WTC11 (cell line): ENCODE results near the gene SLC17A5. TPM values are rescaled to one million over a fixed set of nuclear protein-coding genes. Genes with fewer than 3 reads are reported as not detected.
A peak's percentile ranks its signal among the peaks of the same experiment; 100 is the strongest.

Experiments
- ATAC-seq: fragments of 200-7000 bp; cut with Tn5 transposase; 2 replicates; pipeline ENCODE4 v1.10.0; 2021; ENCODE audit warnings: mild to moderate bottlenecking, moderate library complexity
- CTCF ChIA-PET: fragments of 300-600 bp; sonication (Branson Sonifier 250); formaldehyde crosslinking; loops from one replicate; lab custom pipeline; 2021; ENCODE audit warnings: antibody characterized with exemption; lab: Charles Lee
- POLR2A ChIA-PET: fragments of 350-600 bp; sonication (Branson Sonifier 250); formaldehyde crosslinking; loops from one replicate; lab custom pipeline; 2021; ENCODE audit warnings: antibody characterized with exemption; lab: Charles Lee
- DNase-seq: peaks from one replicate; pipeline ENCODE4 v3.0.0; 2021; ENCODE audit warnings: low spot score
- H3K27ac Mint-ChIP-seq: 2 replicates; pipeline ENCODE4 v1.8.0; 2021; ENCODE audit warnings: mixed read lengths
- H3K27me3 Mint-ChIP-seq: 2 replicates; pipeline ENCODE4 v1.8.0; 2021; ENCODE audit warnings: low read depth, mild to moderate bottlenecking, moderate library complexity, mixed read lengths
- H3K36me3 Mint-ChIP-seq: 2 replicates; pipeline ENCODE4 v1.8.0; 2021; ENCODE audit warnings: mixed read lengths
- H3K4me1 Mint-ChIP-seq: 2 replicates; pipeline ENCODE4 v1.8.0; 2022; ENCODE audit warnings: mixed read lengths
- H3K4me3 Mint-ChIP-seq: 2 replicates; pipeline ENCODE4 v1.8.0; 2021; ENCODE audit warnings: mild to moderate bottlenecking, moderate library complexity, mixed read lengths
- H3K9me3 Mint-ChIP-seq: 2 replicates; pipeline ENCODE4 v1.8.0; 2021; ENCODE audit warnings: mixed read lengths
- ATF3 ChIP-seq: sonication (generic); formaldehyde crosslinking; conservative IDR thresholded peaks from 2 replicates; pipeline ENCODE4 v1.8.1; 2022; ENCODE audit warnings: mild to moderate bottlenecking, missing genetic modification reagents
- EMX1 ChIP-seq: fragments of 250-450 bp; sonication (Bioruptor Pico); IDR thresholded peaks from 2 replicates; pipeline ENCODE4 v1.8.0; 2021; ENCODE audit warnings: mild to moderate bottlenecking
- GABPB1 ChIP-seq: sonication (generic); formaldehyde crosslinking; IDR thresholded peaks from 2 replicates; pipeline ENCODE4 v1.8.1; 2023; ENCODE audit warnings: mild to moderate bottlenecking, missing genetic modification reagents
- GTF2I ChIP-seq: fragments of 250-450 bp; sonication (Bioruptor Pico); conservative IDR thresholded peaks from 2 replicates; pipeline ENCODE4 v1.4.0; 2021; ENCODE audit warnings: mild to moderate bottlenecking
- NFE2L1 ChIP-seq: sonication (generic); formaldehyde crosslinking; IDR thresholded peaks from 2 replicates; pipeline ENCODE4 v1.8.1; 2023; ENCODE audit warnings: missing genetic modification reagents
- PRDM15 ChIP-seq: sonication (generic); formaldehyde crosslinking; IDR thresholded peaks from 2 replicates; pipeline ENCODE4 v1.8.0; 2022; ENCODE audit warnings: missing genetic modification reagents
- RORB ChIP-seq: fragments of 250-450 bp; sonication (Bioruptor Pico); IDR thresholded peaks from 2 replicates; pipeline ENCODE4 v1.9.0; 2021; ENCODE audit warnings: mild to moderate bottlenecking
- SP1 ChIP-seq: sonication (generic); formaldehyde crosslinking; conservative IDR thresholded peaks from 2 replicates; pipeline ENCODE4 v1.8.1; 2022; ENCODE audit warnings: missing genetic modification reagents
- TEAD1 ChIP-seq: sonication (generic); formaldehyde crosslinking; IDR thresholded peaks from 2 replicates; pipeline ENCODE4 v1.8.0; 2022; ENCODE audit warnings: mild to moderate bottlenecking, missing genetic modification reagents
- TEAD4 ChIP-seq: sonication (generic); formaldehyde crosslinking; IDR thresholded peaks from 2 replicates; pipeline ENCODE4 v1.8.0; 2022; ENCODE audit warnings: mild to moderate bottlenecking, missing genetic modification reagents
- ZBTB43 ChIP-seq: sonication (generic); formaldehyde crosslinking; IDR thresholded peaks from 2 replicates; pipeline ENCODE4 v1.8.1; 2023; ENCODE audit warnings: mild to moderate bottlenecking, missing genetic modification reagents
- ZNF423 ChIP-seq: fragments of 250-450 bp; sonication (Bioruptor Pico); IDR thresholded peaks from 2 replicates; pipeline ENCODE4 v2.1.2; 2022; ENCODE audit warnings: mild to moderate bottlenecking, moderate library complexity
- ZNF671 ChIP-seq: fragments of 250-450 bp; sonication (Bioruptor Pico); IDR thresholded peaks from 2 replicates; pipeline ENCODE4 v1.8.0; 2021; ENCODE audit warnings: mild to moderate bottlenecking
- ZSCAN18 ChIP-seq: fragments of 250-450 bp; sonication (Bioruptor Pico); IDR thresholded peaks from 2 replicates; pipeline ENCODE4 v2.1.2; 2022; ENCODE audit warnings: mild to moderate bottlenecking, moderate library complexity
- total RNA-seq: library from RNA; stranded (reverse); gene quantifications from 3 replicates; pipeline ENCODE4 v1.2.3, GENCODE V29; 2021

SLC17A5 gene
- total RNA-seq, 1 experiment from 2014 or later, result 9.3 TPM

- CTCF ChIA-PET, result interaction anchor here (1.0 to 1.6 kb wide), 5 partner anchors 14 to 67 kb away, joined by 3 to 5 read pairs (median 4); partner anchors contain the start of gene EEF1A1
- peaks cover 13% of the 10 kb centered on the region for H3K9me3 Mint-ChIP-seq
- H3K4me1 Mint-ChIP-seq, result peaks cover 55% of the 10 kb centered on the region
- POLR2A ChIA-PET, result interaction anchor here (0.9 to 2.6 kb wide), 5 partner anchors 21 to 67 kb away, joined by 3 to 33 read pairs (median 4); partner anchors contain the start of gene EEF1A1
- DNase-seq (peak; percentile 93), ATAC-seq (peak; percentile 86)
- H3K27me3 Mint-ChIP-seq, result 0 out of 2 replicates have a peak, but pooled peaks cover 3% of the 10 kb centered on the region
- H3K36me3 Mint-ChIP-seq, result peaks cover 15% of the 10 kb centered on the region
- peak overlapping the region; percentile 97 for H3K27ac Mint-ChIP-seq
- peak overlapping the region; percentile 57 for H3K4me3 Mint-ChIP-seq
- TF ChIP-seq TEAD4 (no peak), ATF3 (CRISPR knock-in tag) (0 out of 2 replicates have a peak, but pooled peaks have one; percentile 65), GABPB1 (CRISPR knock-in tag) (peak; percentile 35; the same call in 1 of the 2 replicates), RORB (CRISPR knock-in tag) (no peak), ZBTB43 (CRISPR knock-in tag) (0 out of 2 replicates have a peak, but pooled peaks have one; percentile 30), TEAD1 (CRISPR knock-in tag) (peak; percentile 51; the same call in 1 of the 2 replicates), NFE2L1 (CRISPR knock-in tag) (peak; percentile 97), ZSCAN18 (CRISPR knock-in tag) (no peak), SP1 (peak; percentile 24; the same call in 1 of the 2 replicates), ZNF423 (peak; percentile 78), GTF2I (CRISPR knock-in tag) (no peak)
These were observed 73.3 kb downstream of the SLC17A5 start for GRCh38 chr6:73580247-73581149.

GRCh38 chr6:73579851-73580246 is 73.9 kb downstream of the SLC17A5 start:
- ChIA-PET POLR2A (interaction anchor here (0.8 to 2.6 kb wide), 6 partner anchors 20 to 66 kb away, joined by 3 to 33 read pairs (median 4); partner anchors contain the start of gene EEF1A1), CTCF (interaction anchor here (0.7 to 1.6 kb wide), 6 partner anchors 14 to 66 kb away, joined by 3 to 5 read pairs (median 4); partner anchors contain the start of gene EEF1A1)
- H3K27me3 Mint-ChIP-seq, result 0 out of 2 replicates have a peak, but pooled peaks cover 3% of the 10 kb centered on the region
- H3K36me3 Mint-ChIP-seq, result peaks cover 16% of the 10 kb centered on the region
- TF ChIP-seq PRDM15 (CRISPR knock-in tag), result no peak
- peak; percentile 49; the same call in 1 of the 2 replicates for TF ChIP-seq EMX1
- 0 out of 2 replicates have a peak, but pooled peaks have one; percentile 39 for TF ChIP-seq ZNF671 (CRISPR knock-in tag)
- peak overlapping the region; percentile 97 for H3K27ac Mint-ChIP-seq
- H3K4me3 Mint-ChIP-seq, result peak overlapping the region; percentile 57; the same call in 1 of the 2 replicates
- no peak for DNase-seq
- peak; percentile 62 for ATAC-seq
- peaks cover 49% of the 10 kb centered on the region for H3K4me1 Mint-ChIP-seq
- peaks cover 14% of the 10 kb centered on the region for H3K9me3 Mint-ChIP-seq
